Measurements from ENCODE around the gene NGEF. TPM values are rescaled to one million over a fixed set of nuclear protein-coding genes. Genes with fewer than 3 reads are reported as not detected.

NGEF gene
- total and polyA plus RNA-seq, 10 of the 15 experiments (the other 5 are each of a cell fraction or from before 2014, with no cell fraction given) = 0.12 TPM; not detected in 9

DNA sequence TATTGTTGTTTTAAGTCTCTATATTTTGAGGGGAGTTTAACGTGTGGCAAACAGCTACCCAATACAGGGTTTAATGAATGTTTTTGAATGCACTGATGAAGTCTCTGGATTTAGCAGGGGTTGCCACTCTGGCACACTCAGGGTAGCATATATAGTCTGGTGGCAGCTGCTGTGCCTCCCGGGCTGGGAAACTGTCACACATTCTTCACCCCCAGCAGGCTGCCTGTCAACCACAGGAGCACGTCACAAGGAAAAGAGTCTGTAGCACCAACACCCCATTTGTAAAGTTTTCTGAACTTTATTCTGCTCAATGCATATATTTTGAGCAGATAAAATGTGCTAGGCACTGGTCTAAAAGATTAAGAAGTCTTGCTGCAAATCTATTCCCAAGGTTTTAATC is 39.3 kb downstream of the NGEF start:
- 48% methylated on average over 3 of the region's 3 CpGs for WGBS (ENCODE audit: insufficient coverage, insufficient replicate concordance, low lambda C conversion rate, missing lambda C conversion rate)
- ChIA-PET POLR2A (no interaction called here), RAD21 (ENCODE audit: unreplicated experiment) (interaction anchor here (1.0 kb wide), 1 partner anchor 14 kb away, joined by 3 read pairs; no protein-coding TSS in a partner anchor), CTCF (no interaction called here), SMC1A (ENCODE audit: uncharacterized antibody, unreplicated experiment) (interaction anchor here (1.8 kb wide), 1 partner anchor 16 kb away, joined by 5 read pairs; no protein-coding TSS in a partner anchor)
- Histone ChIP-seq H3K4me2 (ENCODE audit: control insufficient read depth, insufficient read depth) (no peak overlapping the region), H3K36me3 (ENCODE audit: control insufficient read depth in 2 of 2, insufficient read depth in 2 of 2, low read length in 1 of 2) (no peaks in the 10 kb centered on the region), H3K4me3 (no peak overlapping the region), H4K20me1 (ENCODE audit: control insufficient read depth, insufficient read depth) (no peaks in the 10 kb centered on the region), H3K27me3 (replicated peaks in 1 of 2; ENCODE audit: control insufficient read depth in 2 of 2, insufficient read depth in 2 of 2, low read length in 1 of 2) (no peaks in the 10 kb centered on the region; a peak in 1 of 4 replicates), H3K9ac (ENCODE audit: control insufficient read depth, insufficient read depth, low read length) (no peak overlapping the region), H3K79me2 (ENCODE audit: control insufficient read depth, insufficient read depth, low read length) (no peaks in the 10 kb centered on the region), H2AFZ (ENCODE audit: control insufficient read depth, low read depth, low read length) (no peak overlapping the region), H3K4me1 (ENCODE audit: control insufficient read depth, insufficient read depth, low read length) (no peaks in the 10 kb centered on the region), H3K27ac (ENCODE audit: control insufficient read depth, insufficient read depth) (no peak overlapping the region), H3K9me3 (replicated peaks; ENCODE audit: control insufficient read depth, insufficient read depth, low read length) (no peaks in the 10 kb centered on the region)
- DNase-seq (ENCODE audit: low read depth, low spot score) = no peak
- FAIRE-seq = no peak
- no peak for ATAC-seq
- intact Hi-C loops (cut with micrococcal nuclease; ENCODE audit: unreplicated experiment) = no loop called here
- in situ Hi-C loops (cut with MboI) = no loop called here
- no TSS peak for BruUV-seq (replicated peaks)
- TF ChIP-seq, protein P1, sequence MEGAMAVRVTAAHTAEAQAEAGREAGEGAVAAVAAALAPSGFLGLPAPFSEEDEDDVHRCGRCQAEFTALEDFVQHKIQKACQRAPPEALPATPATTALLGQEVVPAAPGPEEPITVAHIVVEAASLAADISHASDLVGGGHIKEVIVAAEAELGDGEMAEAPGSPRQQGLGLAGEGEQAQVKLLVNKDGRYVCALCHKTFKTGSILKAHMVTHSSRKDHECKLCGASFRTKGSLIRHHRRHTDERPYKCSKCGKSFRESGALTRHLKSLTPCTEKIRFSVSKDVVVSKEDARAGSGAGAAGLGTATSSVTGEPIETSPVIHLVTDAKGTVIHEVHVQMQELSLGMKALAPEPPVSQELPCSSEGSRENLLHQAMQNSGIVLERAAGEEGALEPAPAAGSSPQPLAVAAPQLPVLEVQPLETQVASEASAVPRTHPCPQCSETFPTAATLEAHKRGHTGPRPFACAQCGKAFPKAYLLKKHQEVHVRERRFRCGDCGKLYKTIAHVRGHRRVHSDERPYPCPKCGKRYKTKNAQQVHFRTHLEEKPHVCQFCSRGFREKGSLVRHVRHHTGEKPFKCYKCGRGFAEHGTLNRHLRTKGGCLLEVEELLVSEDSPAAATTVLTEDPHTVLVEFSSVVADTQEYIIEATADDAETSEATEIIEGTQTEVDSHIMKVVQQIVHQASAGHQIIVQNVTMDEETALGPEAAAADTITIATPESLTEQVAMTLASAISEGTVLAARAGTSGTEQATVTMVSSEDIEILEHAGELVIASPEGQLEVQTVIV (IDR thresholded peaks at IDR 0.05; ENCODE audit: borderline replicate concordance, partially characterized antibody) = no peak
- TF ChIP-seq NR2F1 (conservative IDR thresholded peaks at IDR 0.05) (no peak), POLR2AphosphoS2 (IDR thresholded peaks at IDR 0.05; ENCODE audit: low read depth, low read length) (no peak), BCL11A (IDR thresholded peaks at IDR 0.05; ENCODE audit: low read depth, low read length) (no peak)
